ENCODE data around the gene IKZF5.

DNA sequence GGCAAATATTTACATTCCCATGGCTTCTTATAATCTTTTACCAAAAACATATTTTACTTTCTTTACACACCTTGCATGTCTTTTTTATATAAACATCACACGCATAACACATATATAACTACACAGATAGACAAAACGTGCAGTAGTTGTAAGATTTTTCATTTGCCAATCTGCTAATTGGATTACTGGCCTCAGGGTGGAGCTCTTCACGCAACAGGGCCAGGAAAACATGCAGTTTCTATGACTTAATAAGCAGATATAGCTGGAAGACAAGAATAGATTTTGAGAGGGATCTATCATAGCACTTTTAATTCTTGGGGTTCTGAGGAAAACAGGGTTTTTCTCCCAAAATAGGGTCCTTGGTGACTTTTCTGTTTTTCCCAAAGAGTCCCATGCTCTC is 12.9 kb upstream of the IKZF5 start:
- TF ChIP-seq, protein P1, sequence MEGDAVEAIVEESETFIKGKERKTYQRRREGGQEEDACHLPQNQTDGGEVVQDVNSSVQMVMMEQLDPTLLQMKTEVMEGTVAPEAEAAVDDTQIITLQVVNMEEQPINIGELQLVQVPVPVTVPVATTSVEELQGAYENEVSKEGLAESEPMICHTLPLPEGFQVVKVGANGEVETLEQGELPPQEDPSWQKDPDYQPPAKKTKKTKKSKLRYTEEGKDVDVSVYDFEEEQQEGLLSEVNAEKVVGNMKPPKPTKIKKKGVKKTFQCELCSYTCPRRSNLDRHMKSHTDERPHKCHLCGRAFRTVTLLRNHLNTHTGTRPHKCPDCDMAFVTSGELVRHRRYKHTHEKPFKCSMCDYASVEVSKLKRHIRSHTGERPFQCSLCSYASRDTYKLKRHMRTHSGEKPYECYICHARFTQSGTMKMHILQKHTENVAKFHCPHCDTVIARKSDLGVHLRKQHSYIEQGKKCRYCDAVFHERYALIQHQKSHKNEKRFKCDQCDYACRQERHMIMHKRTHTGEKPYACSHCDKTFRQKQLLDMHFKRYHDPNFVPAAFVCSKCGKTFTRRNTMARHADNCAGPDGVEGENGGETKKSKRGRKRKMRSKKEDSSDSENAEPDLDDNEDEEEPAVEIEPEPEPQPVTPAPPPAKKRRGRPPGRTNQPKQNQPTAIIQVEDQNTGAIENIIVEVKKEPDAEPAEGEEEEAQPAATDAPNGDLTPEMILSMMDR (IDR thresholded peaks at IDR 0.05) = no peak
- TF ChIP-seq EZH2 (IDR thresholded peaks at IDR 0.05; ENCODE audit: borderline replicate concordance, insufficient read depth, low read depth, low read length, poor library complexity, severe bottlenecking) = no peak

Measured in B cell (primary cell).